GM19397 (cell line): Measurements from ENCODE around the gene TINAGL1.

ENCODE experiments used
- ATAC-seq: cut with Tn5 transposase; IDR thresholded peaks from one replicate; pipeline ENCODE4 v1.9.1; 2021; ENCODE audit warnings: mild to moderate bottlenecking, moderate library complexity; ENCODE audit not compliant: unreplicated experiment

The TINAGL1 gene

GRCh38 chr1:31626223-31627207 lies 50.2 kb downstream of the TINAGL1 start:
- no peak for ATAC-seq

DNA sequence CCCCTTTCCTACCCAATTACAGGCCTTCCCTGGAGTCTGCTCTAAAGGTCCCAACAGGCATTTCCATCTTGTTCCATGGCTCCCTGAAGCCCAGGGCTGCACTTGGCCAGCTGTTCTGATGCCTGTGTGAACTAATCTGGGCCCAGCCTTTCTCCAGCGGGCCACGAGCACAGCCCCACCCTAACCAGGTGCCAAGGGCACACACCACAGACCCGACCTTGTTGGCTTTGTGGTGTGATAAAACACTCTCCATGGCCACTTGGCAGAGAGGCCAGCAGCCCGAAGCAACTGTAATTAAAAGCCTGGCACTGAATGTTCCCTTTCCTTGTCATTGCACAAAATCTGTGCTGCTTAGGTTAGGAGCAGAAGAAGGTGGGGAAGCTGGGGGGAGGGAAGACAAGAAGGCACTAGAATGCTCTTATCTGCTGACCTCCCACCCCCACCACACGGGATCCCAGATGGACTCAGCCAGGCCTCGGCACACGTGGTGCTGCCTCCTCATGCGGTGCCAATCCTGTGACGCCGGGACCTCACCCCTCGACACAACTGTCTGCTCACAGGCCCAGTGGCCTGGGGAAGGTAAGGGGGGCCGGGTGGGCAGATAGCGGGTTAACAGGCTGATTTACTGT lies 51.1 kb downstream of the TINAGL1 start:
- ATAC-seq, result no peak

- ATAC-seq, result no peak
Observed at GRCh38 chr1:31627930-31628559, 51.7 kb downstream of the TINAGL1 start.

DNA sequence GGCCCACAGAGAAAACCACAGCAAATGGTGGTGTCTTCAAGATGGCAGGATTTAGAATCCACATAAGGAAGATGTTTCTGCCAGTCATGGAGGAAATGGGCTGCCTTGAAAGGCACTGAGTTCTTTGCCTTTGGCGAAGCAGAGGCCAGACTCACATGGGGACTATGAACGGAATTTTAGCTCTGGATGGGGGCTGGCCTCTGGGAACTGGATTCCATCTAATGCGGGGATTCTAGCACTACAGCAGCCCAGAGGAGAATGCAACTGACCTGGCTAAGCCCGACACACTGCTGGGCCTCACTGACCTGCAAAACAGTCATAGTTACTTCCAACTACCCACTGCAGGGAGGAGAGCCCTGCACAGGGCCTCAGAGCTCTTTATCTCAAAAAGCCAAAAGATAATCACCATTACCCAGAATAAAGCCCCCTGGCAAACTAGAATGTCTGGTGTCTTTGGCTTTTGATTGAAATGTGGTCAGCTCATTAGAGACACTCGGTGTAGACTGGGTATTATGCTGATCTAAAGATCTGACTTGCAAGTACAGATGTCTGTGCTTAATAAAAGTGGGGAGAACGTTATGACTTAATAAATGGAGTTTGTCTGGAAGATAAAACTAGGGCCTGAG lies 52.7 kb downstream of the TINAGL1 start:
- ATAC-seq, result no peak

DNA sequence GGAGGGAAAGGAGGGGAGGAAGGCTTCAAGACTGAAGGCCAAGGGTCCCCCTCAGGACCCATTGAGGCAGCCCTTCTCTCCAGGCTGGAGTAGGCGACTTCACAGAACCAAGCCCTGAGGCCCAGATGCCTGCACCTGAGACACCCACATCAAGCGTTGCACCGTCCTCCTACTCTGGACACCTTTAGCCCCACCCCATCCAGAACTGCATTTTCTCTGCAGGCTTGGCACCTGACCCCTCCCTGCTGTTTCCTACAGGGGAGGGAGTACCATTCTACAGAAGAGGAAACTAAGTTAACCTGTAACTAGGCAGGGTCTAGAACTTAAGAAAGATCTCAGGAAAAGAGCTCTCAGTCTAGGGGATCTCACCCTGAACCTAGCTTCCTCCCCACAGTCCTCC lies 56.3 kb downstream of the TINAGL1 start:
- ATAC-seq, result no peak

GRCh38 chr1:31633117-31633516 lies 56.8 kb downstream of the TINAGL1 start:
- no peak for ATAC-seq
